OCI-M1 (cell line): ENCODE data around the gene LRRC7.

Experiments used
- DNase-seq: peaks from one replicate; lab custom pipeline; 2025; lab: John Stamatoyannopoulos, UW

LRRC7 gene

DNA sequence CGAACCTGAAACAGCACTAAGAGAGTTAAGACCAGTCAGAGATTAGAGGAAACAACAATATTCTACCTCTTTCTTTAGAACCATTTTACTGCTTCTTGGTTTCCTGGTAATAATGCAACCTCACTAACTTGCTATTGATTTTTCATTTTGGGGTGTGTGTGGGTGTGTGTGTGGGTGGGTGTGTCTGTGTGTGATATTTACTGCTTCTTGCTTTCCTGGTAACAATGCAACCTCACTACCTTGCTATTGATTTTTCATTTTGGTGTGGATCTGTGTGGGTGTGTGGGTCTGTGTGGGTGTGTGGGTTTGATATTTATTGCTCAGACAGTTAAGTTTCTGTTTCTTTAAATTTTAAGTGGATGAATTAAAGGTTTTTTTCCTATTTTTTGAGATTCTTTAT lies 208.8 kb downstream of the LRRC7 start:
- no peak for DNase-seq

- no peak for DNase-seq
Measured at GRCh38 chr1:69777423-69777822, 209.7 kb downstream of the LRRC7 start.

DNA sequence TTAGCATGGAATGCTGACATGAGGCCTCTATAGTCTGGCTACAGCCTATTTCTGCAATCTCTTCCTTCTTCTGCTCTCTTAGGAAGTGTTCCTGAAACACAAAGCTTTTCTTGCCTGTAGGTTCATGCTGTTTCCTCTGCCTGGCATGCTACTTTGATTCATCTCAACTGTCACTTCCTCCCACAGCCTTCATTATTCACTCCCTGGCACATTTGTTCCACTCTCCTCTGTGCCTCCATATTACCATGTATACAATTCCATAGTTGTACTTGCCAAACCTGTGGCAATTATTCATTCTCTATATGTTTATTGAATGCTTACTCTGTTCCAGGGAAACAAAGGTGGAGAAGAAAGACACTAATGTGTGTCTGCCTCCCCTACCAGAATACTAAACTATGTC lies 210.2 kb downstream of the LRRC7 start:
- no peak for DNase-seq

- DNase-seq = no peak
Measured at GRCh38 chr1:69787151-69787550, 219.4 kb downstream of the LRRC7 start.

DNA sequence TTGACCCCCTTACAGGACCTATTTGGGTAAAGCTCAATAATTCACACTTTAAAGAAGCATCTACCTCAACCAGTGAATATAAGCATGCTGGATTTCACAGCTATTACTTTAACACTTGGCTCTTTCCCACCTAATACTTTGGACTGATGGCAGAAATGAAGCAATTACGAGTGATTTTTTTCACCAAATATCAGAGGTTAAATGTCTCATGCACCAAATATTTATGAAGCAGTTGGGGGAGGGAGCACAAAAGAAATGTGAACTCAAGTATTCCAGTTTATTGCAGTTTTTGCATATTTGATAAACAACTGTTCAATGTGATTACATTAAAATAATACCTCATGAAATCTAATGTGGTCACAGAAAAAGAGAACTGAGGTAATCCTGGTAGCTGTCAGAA lies 223.6 kb downstream of the LRRC7 start:
- no peak for DNase-seq

DNA sequence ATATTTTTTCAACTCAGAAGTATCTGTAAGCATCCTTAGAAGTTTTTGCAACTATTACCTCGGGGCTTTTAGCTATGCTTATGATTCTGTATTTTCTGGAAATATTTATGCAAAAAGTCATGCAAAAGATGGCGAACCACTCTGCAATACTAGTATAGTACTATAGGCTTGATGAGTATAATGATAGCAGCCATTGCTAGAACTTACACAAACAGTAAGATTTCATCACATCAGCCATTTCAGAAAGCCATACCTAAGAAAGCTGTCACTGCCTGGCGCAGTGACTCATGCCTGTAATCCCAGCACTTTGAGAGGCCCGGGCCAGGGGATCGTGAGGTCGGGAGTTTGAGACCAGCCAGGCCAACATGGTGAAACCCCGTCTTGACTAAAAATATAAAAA lies 227.1 kb downstream of the LRRC7 start:
- no peak for DNase-seq

DNA sequence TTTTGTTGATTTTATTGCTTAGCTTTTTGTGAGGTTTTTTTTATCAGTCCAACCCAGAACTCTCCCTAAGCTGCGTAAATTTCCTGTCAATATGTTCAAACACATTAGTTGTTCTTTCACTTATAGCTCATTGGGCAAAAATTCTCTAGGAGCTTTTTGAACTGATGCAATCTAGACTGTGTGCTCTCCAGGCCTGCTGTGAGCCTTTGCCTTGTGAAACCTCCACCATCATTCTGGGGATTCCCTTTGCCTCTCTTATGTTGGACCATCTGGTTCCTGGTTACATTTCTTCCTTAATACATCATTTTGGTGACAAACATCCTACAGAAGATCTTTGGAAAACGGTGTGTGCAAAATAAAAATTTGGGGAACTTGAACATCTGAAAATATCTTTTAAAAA lies 247.2 kb downstream of the LRRC7 start:
- DNase-seq = peak; percentile 86

DNA sequence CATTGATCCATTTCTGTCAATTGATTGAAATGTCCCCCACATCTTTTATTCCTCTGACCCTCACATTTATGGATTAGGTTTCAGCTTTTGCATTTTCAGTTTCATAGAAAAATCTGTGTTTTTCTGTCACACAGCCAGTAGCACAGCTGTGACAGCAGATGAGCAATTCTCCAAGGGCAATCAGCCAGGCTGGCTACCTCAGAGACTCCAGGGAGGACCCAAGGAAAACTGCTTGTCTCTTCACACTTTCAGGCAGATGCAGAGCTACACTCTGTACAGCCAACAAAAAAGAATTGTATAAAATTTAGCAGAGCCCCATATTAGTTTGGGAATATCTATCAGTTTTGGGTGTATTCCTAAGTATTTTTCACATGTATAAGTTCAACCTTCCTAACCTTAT lies 257.2 kb downstream of the LRRC7 start:
- DNase-seq = no peak

DNA sequence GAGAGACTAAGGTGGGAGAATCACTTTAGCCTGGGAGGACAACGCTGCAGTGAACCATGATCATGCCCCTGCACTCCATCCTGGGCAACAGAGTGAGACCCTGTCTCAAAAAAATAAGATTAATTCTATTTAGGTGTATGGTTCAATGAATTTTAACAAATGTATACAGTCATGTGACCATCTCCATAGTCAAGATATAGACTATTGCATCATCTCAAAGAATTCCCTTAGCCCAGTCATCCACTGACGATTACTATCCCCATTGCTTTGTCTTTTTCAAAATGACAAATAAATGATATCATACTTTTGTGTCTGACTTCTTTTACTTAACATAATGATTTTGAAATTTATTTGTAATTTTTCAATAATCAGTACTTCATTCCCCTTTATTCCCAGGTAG lies 260.0 kb downstream of the LRRC7 start:
- peak; percentile 4 for DNase-seq

DNA sequence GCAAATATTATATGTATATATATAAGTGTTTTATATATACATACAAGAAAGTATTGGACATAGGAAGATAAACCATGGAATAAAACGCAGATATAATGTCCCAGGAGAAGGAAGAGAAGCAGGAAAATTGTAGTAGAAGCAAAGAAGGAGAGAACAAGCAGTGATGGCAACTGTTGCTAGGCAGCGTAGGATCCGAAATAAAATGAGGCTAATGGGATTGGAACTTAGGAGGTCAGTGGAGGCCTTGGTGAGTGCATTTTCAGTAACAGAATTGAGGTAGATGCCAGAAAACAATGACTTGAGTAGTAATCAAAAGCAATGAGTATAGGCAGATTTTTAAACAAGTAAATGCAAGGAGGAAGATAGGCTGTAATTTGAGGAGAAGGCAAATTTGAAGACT lies 265.8 kb downstream of the LRRC7 start:
- DNase-seq = no peak

DNA sequence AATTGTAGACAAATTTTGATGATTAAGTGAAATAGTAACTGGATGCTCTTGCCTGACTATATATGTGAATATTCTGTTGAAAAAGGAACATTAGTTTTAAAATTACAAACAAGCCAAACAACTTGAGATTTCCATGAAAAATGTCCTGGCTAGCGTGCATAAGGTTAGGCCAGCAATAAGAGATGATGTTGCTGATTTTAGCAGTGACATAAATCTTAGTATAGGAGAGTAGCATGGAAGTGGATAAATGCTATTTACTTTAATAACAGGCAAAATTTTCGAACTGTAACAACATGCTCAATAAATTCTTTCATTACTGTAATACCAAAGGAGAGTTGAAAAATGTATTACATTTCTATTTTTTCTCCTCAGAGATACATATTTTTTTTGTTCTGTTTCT lies 266.6 kb downstream of the LRRC7 start:
- no peak for DNase-seq

- no peak for DNase-seq
Measured at GRCh38 chr1:69835955-69836354, 268.2 kb downstream of the LRRC7 start.

DNA sequence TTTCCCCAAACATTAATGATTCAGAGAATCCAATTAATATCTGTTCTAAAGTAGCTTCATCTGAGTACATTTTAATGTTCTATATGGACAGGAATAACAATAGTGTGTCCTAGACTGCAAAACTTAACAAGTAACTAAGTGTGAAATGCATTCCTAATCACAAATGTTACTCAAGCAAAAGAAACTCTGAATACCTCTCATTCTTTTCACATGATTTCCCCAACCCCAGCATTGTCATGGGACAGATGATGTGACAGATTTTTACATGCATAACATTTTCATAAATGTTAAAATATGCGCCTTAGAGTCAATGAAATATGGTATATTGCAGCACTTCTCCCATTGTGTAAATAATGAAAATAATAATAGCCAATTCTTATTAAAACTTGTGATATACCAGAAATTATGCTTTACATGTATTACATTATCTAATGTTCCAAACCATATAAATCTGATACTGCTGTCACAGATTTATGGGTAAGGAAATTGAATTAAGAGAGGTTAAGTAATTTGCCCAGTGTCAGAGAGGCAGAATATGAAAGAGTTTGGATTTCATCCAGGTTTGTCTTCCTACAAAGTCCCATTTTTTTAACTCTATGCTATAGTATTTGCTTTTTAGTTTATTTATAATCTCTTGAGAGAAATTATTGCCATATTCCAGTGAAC lies 269.4 kb downstream of the LRRC7 start:
- DNase-seq = no peak

DNA sequence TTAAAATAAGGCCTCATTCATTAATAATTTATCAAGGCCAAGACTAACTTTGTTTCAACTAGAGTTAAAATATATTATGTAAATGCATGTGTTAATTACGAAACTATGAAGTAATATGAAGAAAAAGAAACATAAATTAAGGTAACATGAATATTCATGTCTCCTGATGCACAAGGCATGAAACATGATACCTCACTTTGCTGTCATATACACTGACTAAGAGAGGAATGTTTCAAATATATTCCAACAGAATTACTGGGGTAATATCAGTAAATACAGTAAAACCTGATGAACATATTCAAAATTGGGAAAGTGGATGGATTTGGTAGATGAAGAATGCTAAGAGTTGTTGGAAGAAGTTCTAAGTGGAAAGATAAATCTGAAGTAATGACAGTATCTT lies 274.6 kb downstream of the LRRC7 start:
- no peak for DNase-seq

DNA sequence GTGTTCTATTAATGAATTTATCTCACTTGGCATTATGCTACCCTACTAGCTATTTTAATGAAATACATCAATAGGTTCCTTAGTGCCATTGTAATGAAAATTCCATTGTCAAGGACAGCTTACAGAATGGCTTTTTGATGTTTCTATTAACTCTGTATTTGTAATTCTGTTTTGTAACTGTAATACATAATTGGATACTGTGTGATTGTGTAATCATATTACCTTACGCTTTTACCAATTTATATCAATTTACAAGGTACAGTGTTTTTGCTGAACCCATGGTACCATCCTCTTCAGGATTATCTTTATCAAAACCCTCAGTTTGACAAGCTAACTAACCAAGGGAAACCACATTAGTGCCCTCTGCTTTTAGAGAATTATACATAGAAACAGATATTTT lies 277.9 kb downstream of the LRRC7 start:
- no peak for DNase-seq

- no peak for DNase-seq
Measured at GRCh38 chr1:69846267-69846666, 278.5 kb downstream of the LRRC7 start.

DNA sequence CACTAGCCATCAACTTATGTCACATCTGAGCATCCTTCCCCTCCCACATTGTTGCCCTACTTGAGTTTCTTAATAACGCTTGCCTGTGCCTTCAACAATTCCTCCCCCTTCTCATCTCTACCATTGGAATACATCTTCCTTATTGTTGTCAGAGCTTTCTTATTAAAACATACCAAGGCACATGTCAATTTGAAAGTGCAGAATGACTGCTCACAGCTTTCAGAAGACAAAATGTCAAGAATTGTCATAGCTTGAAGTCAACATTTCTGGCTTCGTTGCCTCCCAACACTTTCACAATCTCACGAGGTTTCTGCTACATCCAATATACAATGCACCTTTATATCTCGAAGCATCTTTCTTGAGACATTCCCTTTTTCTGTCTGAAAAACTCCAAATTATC lies 279.9 kb downstream of the LRRC7 start:
- DNase-seq = no peak

- DNase-seq = no peak
Measured at GRCh38 chr1:69852151-69852550, 284.4 kb downstream of the LRRC7 start.

GRCh38 chr1:69852706-69853105 lies 285.0 kb downstream of the LRRC7 start:
- DNase-seq = no peak

- DNase-seq = no peak
Measured at GRCh38 chr1:69858534-69858933, 290.8 kb downstream of the LRRC7 start.

- DNase-seq = no peak
Measured at GRCh38 chr1:69861641-69862040, 293.9 kb downstream of the LRRC7 start.

DNA sequence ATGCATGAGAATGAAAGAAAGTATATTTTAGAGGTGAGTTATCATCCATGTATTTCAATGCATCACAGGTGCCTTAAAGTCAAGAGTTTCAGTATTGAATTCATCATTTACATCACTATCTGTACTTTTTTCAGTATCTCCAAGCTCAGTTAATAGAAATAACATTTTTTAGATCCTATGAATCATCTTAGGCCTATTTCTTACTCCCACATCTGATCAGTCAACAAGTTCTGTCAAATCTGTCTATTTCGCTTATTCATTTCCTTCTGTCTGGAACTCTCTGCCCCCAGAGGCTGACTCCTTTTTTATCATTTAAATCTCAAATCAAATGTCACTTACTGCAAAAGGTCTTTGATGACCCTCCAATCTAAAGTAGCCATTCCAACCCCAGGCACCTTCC lies 295.2 kb downstream of the LRRC7 start:
- no peak for DNase-seq

- DNase-seq = no peak
Measured at GRCh38 chr1:69863704-69864103, 296.0 kb downstream of the LRRC7 start.

DNA sequence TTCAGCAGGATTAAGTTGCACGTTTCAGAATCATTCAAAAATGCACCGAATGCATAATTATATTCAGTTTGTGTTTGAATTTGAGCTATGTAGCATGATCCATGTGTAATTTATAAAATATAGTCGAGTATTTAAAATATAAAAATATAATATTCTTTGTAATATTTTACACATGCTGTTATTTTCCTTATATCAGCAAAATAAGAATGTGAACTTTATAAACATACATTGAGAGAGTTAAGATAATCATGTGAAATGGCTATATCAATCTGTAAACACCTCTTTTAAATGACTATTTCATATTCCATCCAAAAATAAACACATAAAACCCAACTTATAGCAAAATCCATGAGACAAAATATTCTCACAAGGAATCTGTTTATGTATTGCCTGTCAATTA lies 303.7 kb downstream of the LRRC7 start:
- DNase-seq = no peak

DNA sequence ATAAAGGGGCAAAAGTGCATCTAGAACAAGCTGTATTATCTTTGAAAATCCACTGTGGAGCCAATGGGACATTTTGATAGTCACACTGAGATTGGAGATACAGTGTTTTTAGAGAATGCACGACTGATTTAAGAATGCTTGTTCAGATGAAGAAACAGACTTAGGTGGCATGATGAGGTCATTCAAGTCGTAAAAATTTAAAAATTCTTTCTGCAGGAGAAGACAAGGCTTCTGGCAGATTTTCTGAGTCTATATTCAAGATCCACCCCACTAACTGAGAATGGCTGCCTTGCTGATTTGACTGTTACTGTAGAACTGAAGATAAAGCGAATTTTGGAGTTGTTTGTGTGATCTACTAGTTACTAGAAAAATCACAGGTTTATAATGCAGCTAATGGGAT lies 310.6 kb downstream of the LRRC7 start:
- no peak for DNase-seq
